A172 (cell line): ENCODE results near the gene CBLB. TPM values are rescaled to one million over a fixed set of nuclear protein-coding genes. Genes with fewer than 3 reads are reported as not detected.

Experiments
- DNase-seq: peaks from one replicate; pipeline ENCODE4 v3.0.0-alpha.2; 2015; ENCODE audit warnings: low spot score
- total RNA-seq: library from RNA; depleted of rRNA; stranded (reverse); fragments of >200 nt; shearing (Covaris generic); gene quantifications from 2 replicates; pipeline ENCODE4 v1.2.3, GENCODE V29; 2014; rRNA removed

Gene CBLB
- total RNA-seq = 21.1 and 36.6 TPM in 2 replicates

GRCh38 chr3:105868742-105869530 is at the start of gene CBLB:
Gene CBLB, minus strand, starts transcription at chr3:105869012. Its CDS starts 1,435 bp downstream, at chr3:105867577.
- DNase-seq = peak; percentile 99

- DNase-seq = no peak
Observed at GRCh38 chr3:105916767-105917166, 48.0 kb upstream of the CBLB start.

GRCh38 chr3:105915524-105915923 is 46.7 kb upstream of the CBLB start:
- DNase-seq = no peak

- no peak for DNase-seq
Observed at GRCh38 chr3:105913616-105914015, 44.8 kb upstream of the CBLB start.

GRCh38 chr3:105912891-105913290 is 44.1 kb upstream of the CBLB start:
- no peak for DNase-seq

- no peak for DNase-seq
Observed at GRCh38 chr3:105911496-105911895, 42.7 kb upstream of the CBLB start.

- DNase-seq = no peak
Observed at GRCh38 chr3:105907777-105908176, 39.0 kb upstream of the CBLB start.

GRCh38 chr3:105906836-105907235 is 38.0 kb upstream of the CBLB start:
- DNase-seq = no peak

- DNase-seq = no peak
Observed at GRCh38 chr3:105906345-105906744, 37.5 kb upstream of the CBLB start.

GRCh38 chr3:105905328-105905727 is 36.5 kb upstream of the CBLB start:
- DNase-seq = no peak

GRCh38 chr3:105904678-105905284 is 36.0 kb upstream of the CBLB start:
- DNase-seq = peak; percentile 22

GRCh38 chr3:105904251-105904650 is 35.4 kb upstream of the CBLB start:
- no peak for DNase-seq

- peak; percentile 5 for DNase-seq
Observed at GRCh38 chr3:105899516-105899915, 30.7 kb upstream of the CBLB start.

GRCh38 chr3:105891101-105891500 is 22.3 kb upstream of the CBLB start:
- no peak for DNase-seq

- no peak for DNase-seq
Observed at GRCh38 chr3:105888621-105889579, 20.1 kb upstream of the CBLB start.

GRCh38 chr3:105885256-105885655 is 16.4 kb upstream of the CBLB start:
- no peak for DNase-seq

- no peak for DNase-seq
Observed at GRCh38 chr3:105883798-105884377, 15.1 kb upstream of the CBLB start.

GRCh38 chr3:105880681-105881290 is 12.0 kb upstream of the CBLB start:
- DNase-seq = no peak

GRCh38 chr3:105878061-105878460 is 9.2 kb upstream of the CBLB start:
- no peak for DNase-seq

- no peak for DNase-seq
Observed at GRCh38 chr3:105877336-105877910, 8.6 kb upstream of the CBLB start.

- DNase-seq = no peak
Observed at GRCh38 chr3:105876780-105877327, 8.0 kb upstream of the CBLB start.
